ENCODE data around the gene CNGB1. TPM values are rescaled to one million over a fixed set of nuclear protein-coding genes. Genes with fewer than 3 reads are reported as not detected.

Gene CNGB1
- polyA plus RNA-seq, 1 experiment = not detected

DNA sequence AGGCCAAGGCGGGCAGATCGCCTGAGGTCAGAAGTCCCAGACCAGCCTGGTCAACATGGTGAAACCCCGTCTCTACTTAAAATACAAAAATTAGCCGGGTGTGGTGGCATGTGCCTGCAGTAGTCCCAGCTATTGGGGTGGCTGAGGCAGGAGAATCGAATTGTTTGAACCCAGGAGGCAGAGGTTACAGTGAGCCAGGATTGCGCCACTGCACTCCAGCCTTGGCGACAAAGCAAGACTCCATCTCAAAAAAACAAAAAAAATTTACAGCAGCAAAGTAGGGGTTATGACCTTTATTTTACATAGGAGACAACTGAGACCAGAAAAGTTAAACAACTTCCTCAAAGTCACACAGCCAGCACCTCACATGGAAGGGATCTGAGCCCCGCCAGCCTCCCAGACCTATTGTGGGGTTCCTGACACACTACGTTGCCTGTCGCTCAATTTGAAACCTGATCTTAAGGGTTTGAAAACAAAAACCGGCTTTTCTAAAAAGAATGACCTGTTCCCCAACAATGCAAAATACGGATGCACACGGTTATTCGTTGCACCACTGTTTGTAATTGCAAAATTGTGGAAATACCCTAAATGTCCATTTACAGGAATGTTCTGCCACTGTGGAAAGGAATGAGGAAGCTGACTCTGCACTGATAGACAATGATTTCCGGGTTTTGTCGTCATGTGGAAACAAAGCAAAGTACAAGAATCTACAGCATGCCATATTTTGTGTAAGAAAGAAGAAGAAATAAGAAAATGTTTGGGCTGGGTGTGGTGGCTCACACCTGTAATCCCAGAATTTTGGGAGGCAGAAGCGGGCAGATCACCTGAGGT lies 77.2 kb downstream of the CNGB1 start:
- Histone ChIP-seq H3K4me3 (ENCODE audit: low read depth, low read length) (no peak overlapping the region), H3K27me3 (ENCODE audit: control insufficient read depth, insufficient read depth, low read length) (no peaks in the 10 kb centered on the region), H3K36me3 (ENCODE audit: control insufficient read depth, insufficient read depth, low read length) (no peaks in the 10 kb centered on the region)
- ChIA-PET CTCF (interaction anchor here (1.0 to 1.7 kb wide), 2 partner anchors 136 to 228 kb away, joined by 3 read pairs; no protein-coding TSS in a partner anchor), POLR2A (no interaction called here)
- DNase-seq (ENCODE audit: low read depth) = peak; percentile 66
- TF ChIP-seq, protein P1, sequence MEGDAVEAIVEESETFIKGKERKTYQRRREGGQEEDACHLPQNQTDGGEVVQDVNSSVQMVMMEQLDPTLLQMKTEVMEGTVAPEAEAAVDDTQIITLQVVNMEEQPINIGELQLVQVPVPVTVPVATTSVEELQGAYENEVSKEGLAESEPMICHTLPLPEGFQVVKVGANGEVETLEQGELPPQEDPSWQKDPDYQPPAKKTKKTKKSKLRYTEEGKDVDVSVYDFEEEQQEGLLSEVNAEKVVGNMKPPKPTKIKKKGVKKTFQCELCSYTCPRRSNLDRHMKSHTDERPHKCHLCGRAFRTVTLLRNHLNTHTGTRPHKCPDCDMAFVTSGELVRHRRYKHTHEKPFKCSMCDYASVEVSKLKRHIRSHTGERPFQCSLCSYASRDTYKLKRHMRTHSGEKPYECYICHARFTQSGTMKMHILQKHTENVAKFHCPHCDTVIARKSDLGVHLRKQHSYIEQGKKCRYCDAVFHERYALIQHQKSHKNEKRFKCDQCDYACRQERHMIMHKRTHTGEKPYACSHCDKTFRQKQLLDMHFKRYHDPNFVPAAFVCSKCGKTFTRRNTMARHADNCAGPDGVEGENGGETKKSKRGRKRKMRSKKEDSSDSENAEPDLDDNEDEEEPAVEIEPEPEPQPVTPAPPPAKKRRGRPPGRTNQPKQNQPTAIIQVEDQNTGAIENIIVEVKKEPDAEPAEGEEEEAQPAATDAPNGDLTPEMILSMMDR (IDR thresholded peaks at IDR 0.05; ENCODE audit: insufficient read depth, low read depth, low read length) = no peak

DNA sequence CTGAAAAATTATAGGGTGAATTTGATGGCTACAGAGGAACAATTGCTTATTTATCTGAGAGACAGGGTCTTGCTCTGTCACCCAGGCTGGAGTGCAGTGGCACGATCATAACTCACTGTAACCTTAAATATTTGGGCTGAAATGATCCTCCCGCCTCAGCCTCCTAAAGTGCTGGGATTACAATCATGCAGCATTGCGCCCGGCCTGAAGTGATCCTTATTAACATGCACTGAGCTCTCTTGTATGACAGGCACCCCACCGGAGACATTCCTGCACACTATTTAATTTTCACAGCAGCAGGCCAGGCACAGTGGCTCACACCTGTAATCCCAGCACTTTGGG lies 77.7 kb downstream of the CNGB1 start:
- TF ChIP-seq, protein P1 (IDR thresholded peaks at IDR 0.05; ENCODE audit: insufficient read depth, low read depth, low read length) = no peak
- no peak for DNase-seq (ENCODE audit: low read depth)
- H3K27me3 ChIP-seq (ENCODE audit: control insufficient read depth, insufficient read depth, low read length) = no peaks in the 10 kb centered on the region
- no peak overlapping the region for H3K4me3 ChIP-seq (ENCODE audit: low read depth, low read length)
- ChIA-PET CTCF (interaction anchor here (1.7 kb wide), 1 partner anchor 136 kb away, joined by 3 read pairs; no protein-coding TSS in a partner anchor), POLR2A (no interaction called here)
- no peaks in the 10 kb centered on the region for H3K36me3 ChIP-seq (ENCODE audit: control insufficient read depth, insufficient read depth, low read length)

- POLR2A ChIA-PET = no interaction called here
- H3K27me3 ChIP-seq (ENCODE audit: control insufficient read depth, insufficient read depth, low read length) = no peaks in the 10 kb centered on the region
- CTCF ChIA-PET = interaction anchor here (1.7 to 2.0 kb wide), 2 partner anchors 135 to 317 kb away, joined by 3 to 7 read pairs; no protein-coding TSS in a partner anchor
- no peaks in the 10 kb centered on the region for H3K36me3 ChIP-seq (ENCODE audit: control insufficient read depth, insufficient read depth, low read length)
- no peak overlapping the region for H3K4me3 ChIP-seq (ENCODE audit: low read depth, low read length)
- no peak for DNase-seq (ENCODE audit: low read depth)
- TF ChIP-seq, protein P1 (IDR thresholded peaks at IDR 0.05; ENCODE audit: insufficient read depth, low read depth, low read length) = no peak
Measured at GRCh38 chr16:57892447-57893096, 78.4 kb downstream of the CNGB1 start.

DNA sequence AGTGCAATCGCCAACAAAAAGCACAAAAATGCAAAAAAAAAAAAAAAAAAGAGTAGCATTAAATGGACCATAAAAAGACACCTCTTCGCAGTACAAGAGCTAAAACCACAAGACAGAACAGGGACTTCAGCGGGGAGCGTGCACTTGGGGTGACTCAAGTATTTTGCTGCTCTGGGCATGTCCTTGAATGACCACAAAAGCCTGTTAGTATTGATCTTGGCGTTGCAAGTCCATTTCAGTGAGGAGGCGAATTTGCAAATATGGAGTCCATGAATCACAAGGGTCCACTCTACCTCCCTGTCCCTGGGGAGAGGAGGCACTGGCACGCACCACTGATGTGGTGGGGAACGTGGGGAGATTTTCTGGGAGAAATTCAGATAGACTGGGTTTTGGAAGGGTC lies 78.9 kb downstream of the CNGB1 start:
- Histone ChIP-seq H3K27me3 (ENCODE audit: control insufficient read depth, insufficient read depth, low read length) (no peaks in the 10 kb centered on the region), H3K4me3 (ENCODE audit: low read depth, low read length) (no peak overlapping the region), H3K36me3 (ENCODE audit: control insufficient read depth, insufficient read depth, low read length) (no peaks in the 10 kb centered on the region)
- CTCF ChIA-PET = interaction anchor here (1.7 to 2.0 kb wide), 2 partner anchors 134 to 316 kb away, joined by 3 to 7 read pairs; no protein-coding TSS in a partner anchor
- POLR2A ChIA-PET = no interaction called here
- TF ChIP-seq, protein P1 (IDR thresholded peaks at IDR 0.05; ENCODE audit: insufficient read depth, low read depth, low read length) = no peak
- DNase-seq (ENCODE audit: low read depth) = peak; percentile 78

GRCh38 chr16:57890752-57891111 lies 80.2 kb downstream of the CNGB1 start:
- Histone ChIP-seq H3K27me3 (ENCODE audit: control insufficient read depth, insufficient read depth, low read length) (no peaks in the 10 kb centered on the region), H3K4me3 (ENCODE audit: low read depth, low read length) (no peak overlapping the region), H3K36me3 (ENCODE audit: control insufficient read depth, insufficient read depth, low read length) (no peaks in the 10 kb centered on the region)
- ChIA-PET POLR2A (no interaction called here), CTCF (interaction anchor here (0.9 to 3.9 kb wide), 4 partner anchors 8 to 315 kb away, joined by 3 to 19 read pairs (median 6); no protein-coding TSS in a partner anchor)
- TF ChIP-seq, protein P1 (IDR thresholded peaks at IDR 0.05; ENCODE audit: insufficient read depth, low read depth, low read length) = no peak
- no peak for DNase-seq (ENCODE audit: low read depth)
